Measurements from ENCODE around the gene ARHGAP28. TPM values are rescaled to one million over a fixed set of nuclear protein-coding genes. Genes with fewer than 3 reads are reported as not detected.

Gene ARHGAP28
- total RNA-seq, 4 donors from 2014 or later = 0.52 to 1.7 (median 0.75) TPM

DNA sequence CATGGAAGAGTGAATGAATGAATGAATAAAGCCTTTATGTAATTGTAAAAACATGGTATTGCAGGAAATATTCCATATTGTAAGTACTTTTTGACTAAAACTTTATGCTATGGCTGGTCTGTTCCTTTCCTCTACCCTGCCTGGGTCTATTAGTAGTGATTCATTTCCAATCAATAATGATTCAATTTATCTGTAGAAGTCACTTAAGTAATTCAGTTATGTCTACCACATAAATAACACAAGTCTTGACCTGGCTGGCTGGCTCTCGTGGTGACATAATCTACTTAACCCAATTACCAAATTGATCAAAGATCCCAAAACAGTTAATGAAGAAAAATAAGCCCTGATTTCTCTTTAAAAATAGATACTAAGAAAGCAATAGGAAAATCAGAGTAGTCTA is 7.8 kb upstream of the ARHGAP28 start:
- H3K27ac ChIP-seq (replicated peaks in 1 of 4) = no peak overlapping the region
- no peaks in the 10 kb centered on the region for H3K27me3 ChIP-seq
- no peaks in the 10 kb centered on the region for H3K9me3 ChIP-seq
- intact Hi-C loops (cut with DNase I) = no loop called here
- no peaks in the 10 kb centered on the region for H3K4me1 ChIP-seq
- DNase-seq (ENCODE audit: extremely low spot score) = no peak
- no peaks in the 10 kb centered on the region for H3K36me3 ChIP-seq
- H3K4me3 ChIP-seq = no peak overlapping the region
- TF ChIP-seq EP300 (IDR thresholded peaks at IDR 0.05) (no peak), POLR2AphosphoS5 (IDR thresholded peaks at IDR 0.05) (no peak), POLR2A (IDR thresholded peaks at IDR 0.05; ENCODE audit: low read depth) (no peak)
- TF ChIP-seq, protein P1, sequence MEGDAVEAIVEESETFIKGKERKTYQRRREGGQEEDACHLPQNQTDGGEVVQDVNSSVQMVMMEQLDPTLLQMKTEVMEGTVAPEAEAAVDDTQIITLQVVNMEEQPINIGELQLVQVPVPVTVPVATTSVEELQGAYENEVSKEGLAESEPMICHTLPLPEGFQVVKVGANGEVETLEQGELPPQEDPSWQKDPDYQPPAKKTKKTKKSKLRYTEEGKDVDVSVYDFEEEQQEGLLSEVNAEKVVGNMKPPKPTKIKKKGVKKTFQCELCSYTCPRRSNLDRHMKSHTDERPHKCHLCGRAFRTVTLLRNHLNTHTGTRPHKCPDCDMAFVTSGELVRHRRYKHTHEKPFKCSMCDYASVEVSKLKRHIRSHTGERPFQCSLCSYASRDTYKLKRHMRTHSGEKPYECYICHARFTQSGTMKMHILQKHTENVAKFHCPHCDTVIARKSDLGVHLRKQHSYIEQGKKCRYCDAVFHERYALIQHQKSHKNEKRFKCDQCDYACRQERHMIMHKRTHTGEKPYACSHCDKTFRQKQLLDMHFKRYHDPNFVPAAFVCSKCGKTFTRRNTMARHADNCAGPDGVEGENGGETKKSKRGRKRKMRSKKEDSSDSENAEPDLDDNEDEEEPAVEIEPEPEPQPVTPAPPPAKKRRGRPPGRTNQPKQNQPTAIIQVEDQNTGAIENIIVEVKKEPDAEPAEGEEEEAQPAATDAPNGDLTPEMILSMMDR (IDR thresholded peaks at IDR 0.05) = no peak
- 85% methylated on average over 1 of the region's 1 CpG for WGBS

DNA sequence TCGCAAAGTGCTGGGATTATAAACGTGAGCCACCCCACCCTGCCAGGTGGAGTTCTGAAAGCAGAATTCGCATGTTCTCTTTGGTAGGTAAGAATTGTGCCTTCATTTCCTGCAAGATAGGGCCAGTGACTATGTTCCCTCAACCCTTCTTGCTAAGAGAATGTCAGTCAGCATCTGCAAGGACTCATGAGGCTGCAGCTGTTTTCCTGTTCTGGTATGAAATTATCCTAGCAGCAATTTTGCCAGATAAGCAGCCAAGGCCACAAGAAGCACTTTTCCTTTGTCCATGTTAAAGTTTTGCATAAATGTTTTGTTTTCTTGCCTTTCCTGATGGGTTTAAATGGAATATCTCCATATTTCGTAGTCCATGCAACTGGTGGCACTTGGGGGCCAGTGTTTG is 6.8 kb upstream of the ARHGAP28 start:
- no peak for DNase-seq (ENCODE audit: extremely low spot score)
- H3K27me3 ChIP-seq = no peaks in the 10 kb centered on the region
- no peak overlapping the region for H3K4me3 ChIP-seq
- WGBS = 89% methylated on average over 4 of the region's 4 CpGs
- H3K9me3 ChIP-seq = no peaks in the 10 kb centered on the region
- TF ChIP-seq EP300 (IDR thresholded peaks at IDR 0.05) = no peak
- TF ChIP-seq, protein P1 (IDR thresholded peaks at IDR 0.05) = no peak
- no peak for TF ChIP-seq POLR2AphosphoS5 (IDR thresholded peaks at IDR 0.05)
- no peak for TF ChIP-seq POLR2A (IDR thresholded peaks at IDR 0.05; ENCODE audit: low read depth)
- no peaks in the 10 kb centered on the region for H3K36me3 ChIP-seq
- no peaks in the 10 kb centered on the region for H3K4me1 ChIP-seq
- intact Hi-C loops (cut with DNase I) = no loop called here
- no peak overlapping the region for H3K27ac ChIP-seq (replicated peaks in 1 of 4)

DNA sequence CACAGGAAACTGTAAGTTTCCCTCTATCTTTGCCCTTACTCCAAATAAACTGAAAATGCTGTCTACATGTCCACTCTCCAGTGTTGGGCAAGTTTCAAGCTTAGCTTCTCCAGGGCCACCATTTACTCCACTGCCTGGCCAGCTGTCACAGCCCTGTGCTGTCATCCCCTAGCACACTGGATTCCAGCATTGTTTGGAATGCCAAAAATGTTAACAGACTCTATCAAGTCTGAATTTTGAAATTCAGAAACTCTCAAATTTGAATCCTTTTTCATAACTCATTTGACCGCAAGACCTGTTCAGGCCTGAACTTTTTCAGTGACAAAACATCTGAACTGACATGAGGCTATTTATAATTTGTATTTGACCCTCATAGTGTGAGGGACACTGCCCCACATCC is 5.2 kb upstream of the ARHGAP28 start:
- no peaks in the 10 kb centered on the region for H3K27me3 ChIP-seq
- TF ChIP-seq POLR2AphosphoS5 (IDR thresholded peaks at IDR 0.05) = no peak
- TF ChIP-seq, protein P1 (IDR thresholded peaks at IDR 0.05) = no peak
- TF ChIP-seq POLR2A (IDR thresholded peaks at IDR 0.05; ENCODE audit: low read depth) = no peak
- no peak for TF ChIP-seq EP300 (IDR thresholded peaks at IDR 0.05)
- no peaks in the 10 kb centered on the region for H3K9me3 ChIP-seq
- H3K4me1 ChIP-seq = peaks cover 0 to 8% (median 3%) of the 10 kb centered on the region in 4 donors
- DNase-seq (ENCODE audit: extremely low spot score) = no peak
- H3K27ac ChIP-seq (replicated peaks in 1 of 4) = no peak overlapping the region
- no peak overlapping the region for H3K4me3 ChIP-seq
- 100% methylated on average over 1 of the region's 1 CpG for WGBS
- no peaks in the 10 kb centered on the region for H3K36me3 ChIP-seq
- intact Hi-C loops (cut with DNase I) = no loop called here

DNA sequence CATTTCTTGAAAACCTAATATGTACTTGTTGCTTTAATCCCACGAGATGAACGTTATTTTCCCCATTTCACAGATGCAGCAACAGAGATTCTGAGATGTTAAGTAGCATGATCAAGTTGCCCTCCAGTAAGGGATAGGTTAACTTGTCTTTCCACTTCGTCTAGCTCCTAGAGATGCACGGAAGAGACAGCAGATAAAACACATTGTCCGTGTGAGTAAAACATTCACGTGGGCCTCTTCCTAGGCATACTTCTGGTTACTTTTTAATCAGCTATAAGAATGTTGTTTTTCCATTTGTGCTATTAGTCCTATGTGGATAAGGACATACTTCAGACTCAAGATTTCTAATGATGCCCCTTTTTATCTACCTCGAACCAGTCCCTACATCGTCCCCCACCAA is 1.2 kb upstream of the ARHGAP28 start:
- peaks cover 0 to 7% (median 0%) of the 10 kb centered on the region in 4 donors for H3K27me3 ChIP-seq
- no peak overlapping the region for H3K4me3 ChIP-seq
- H3K27ac ChIP-seq (replicated peaks in 1 of 4) = peak overlapping the region in 1 of 4 donors; percentile 77
- H3K9me3 ChIP-seq = no peaks in the 10 kb centered on the region
- no peak for DNase-seq (ENCODE audit: extremely low spot score)
- no peak for TF ChIP-seq EP300 (IDR thresholded peaks at IDR 0.05)
- TF ChIP-seq POLR2AphosphoS5 (IDR thresholded peaks at IDR 0.05) = no peak
- TF ChIP-seq, protein P1 (IDR thresholded peaks at IDR 0.05) = no peak
- TF ChIP-seq POLR2A (IDR thresholded peaks at IDR 0.05; ENCODE audit: low read depth) = no peak
- WGBS = 66% methylated on average over 8 of the region's 8 CpGs
- intact Hi-C loops (cut with DNase I) = no loop called here
- peaks cover 3 to 14% (median 8%) of the 10 kb centered on the region in 4 donors for H3K4me1 ChIP-seq
- no peaks in the 10 kb centered on the region for H3K36me3 ChIP-seq

DNA sequence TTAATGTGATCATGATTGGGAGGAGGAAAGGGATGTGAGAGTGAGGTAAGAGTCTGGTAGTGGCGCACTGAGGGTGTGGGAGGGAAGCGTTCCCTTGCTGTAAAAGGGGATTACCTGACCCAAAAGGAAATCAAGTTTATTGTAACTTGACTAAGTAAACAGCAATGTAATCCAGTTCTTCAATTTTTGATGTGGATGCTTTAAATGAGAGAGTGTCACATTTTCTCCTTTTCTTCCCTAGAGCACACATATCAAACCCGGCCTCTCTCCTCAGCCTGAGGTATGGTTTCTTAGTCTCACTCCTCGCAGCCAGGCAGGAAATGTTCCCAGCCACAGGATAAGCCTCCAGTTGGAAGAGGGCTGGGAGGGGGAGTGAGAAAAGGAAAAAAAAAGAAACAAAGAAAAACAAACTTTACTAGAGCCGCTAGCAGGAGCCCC is 688 bp upstream of the ARHGAP28 start:
- WGBS = 26% methylated on average over 5 of the region's 5 CpGs

More for the DNA sequence above, 688 bp upstream of the ARHGAP28 start:
- peak overlapping the region; percentile 58 to 68 (median 62) for H3K4me3 ChIP-seq
- DNase-seq (ENCODE audit: extremely low spot score) = no peak
- H3K9me3 ChIP-seq = no peaks in the 10 kb centered on the region
- TF ChIP-seq POLR2A (IDR thresholded peaks at IDR 0.05; ENCODE audit: low read depth) (no peak), EP300 (IDR thresholded peaks at IDR 0.05) (no peak), POLR2AphosphoS5 (IDR thresholded peaks at IDR 0.05) (no peak)
- TF ChIP-seq, protein P1 (IDR thresholded peaks at IDR 0.05) = no peak
- intact Hi-C loops (cut with DNase I) = no loop called here
- H3K4me1 ChIP-seq = peaks cover 3 to 14% (median 8%) of the 10 kb centered on the region in 4 donors
- peak overlapping the region; percentile 53 to 77 (median 70) for H3K27ac ChIP-seq (replicated peaks in 1 of 4)
- H3K36me3 ChIP-seq = no peaks in the 10 kb centered on the region
- peaks cover 0 to 7% (median 0%) of the 10 kb centered on the region in 4 donors for H3K27me3 ChIP-seq
